OCI-M1 (cell line): ENCODE measurements around the gene ANKRD10.

Experiments used
- DNase-seq: peaks from one replicate; lab custom pipeline; 2025; lab: John Stamatoyannopoulos, UW

Gene ANKRD10

DNA sequence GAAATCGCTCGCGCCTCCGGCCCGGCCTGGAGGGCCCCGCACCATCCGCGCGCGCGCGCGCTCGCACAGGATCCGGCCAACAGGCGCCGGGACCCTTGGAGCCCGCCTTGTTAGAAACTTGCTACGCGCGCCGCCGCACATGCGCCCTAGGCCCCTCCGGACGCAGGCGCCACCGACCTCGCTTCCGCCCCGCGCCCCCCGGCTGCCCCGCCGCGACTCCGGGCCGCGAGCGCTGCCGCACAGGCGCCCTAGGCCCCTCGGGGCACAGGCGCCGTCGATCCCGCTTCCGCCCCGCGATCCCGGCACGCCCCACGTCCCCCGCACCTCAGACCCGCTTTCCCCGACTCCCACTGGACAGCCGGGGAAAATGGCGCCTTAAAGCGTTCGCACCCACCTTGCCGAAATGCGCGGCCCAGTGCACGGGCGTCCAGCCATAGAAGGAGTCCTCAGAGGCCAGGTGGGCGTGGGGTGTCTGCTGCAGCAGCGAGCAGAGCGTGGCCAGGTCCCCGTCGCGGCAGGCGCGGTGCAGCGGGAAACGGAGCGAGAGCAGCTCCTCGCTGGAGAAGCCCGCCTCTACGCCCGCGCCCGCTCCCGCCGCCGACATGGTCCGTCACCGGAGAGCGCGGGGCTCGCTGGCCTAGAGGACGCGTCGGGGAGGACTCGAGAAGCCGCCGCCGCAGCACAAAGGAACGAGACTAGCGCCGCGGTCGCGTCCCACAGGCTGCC lies 375 bp downstream of the ANKRD10 start:
- DNase-seq, result peak; percentile 84

GRCh38 chr13:110914081-110914330 lies 863 bp downstream of the ANKRD10 start:
- DNase-seq, result no peak

DNA sequence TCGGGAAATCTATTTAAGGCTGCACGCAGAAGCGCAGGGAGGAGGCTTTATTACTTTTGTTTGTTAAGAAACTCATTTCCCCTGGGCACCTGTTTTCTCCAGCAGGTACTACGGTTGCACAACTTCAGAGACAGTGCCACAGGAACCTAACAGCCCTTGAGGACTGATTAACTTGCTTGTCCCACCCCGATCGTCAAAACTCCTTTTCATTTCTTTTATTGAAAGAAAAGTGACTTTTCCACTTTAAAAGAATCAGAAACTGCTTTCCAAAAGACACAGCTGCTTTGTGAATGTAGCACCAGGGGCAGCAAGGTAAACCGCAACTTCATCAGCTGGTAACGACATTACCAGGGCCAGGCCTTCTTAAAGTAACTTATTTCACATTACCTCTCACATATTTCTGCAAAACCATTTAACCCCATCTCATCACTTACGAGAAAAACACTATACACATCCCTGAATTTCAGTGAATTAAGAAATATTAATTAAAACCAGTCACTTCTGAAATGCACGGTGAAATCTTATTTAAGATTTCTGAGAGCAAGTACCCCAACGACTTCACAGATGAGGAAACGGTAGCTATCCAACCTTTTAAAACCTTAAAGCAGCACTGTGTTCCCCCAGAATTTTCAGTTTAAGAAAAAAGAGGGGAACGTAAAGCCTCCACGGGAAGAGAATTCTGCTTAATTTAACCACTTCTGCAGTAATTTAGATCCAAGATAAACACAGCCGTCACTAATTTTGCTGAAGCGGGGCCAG lies 1.4 kb downstream of the ANKRD10 start:
- DNase-seq, result peak; percentile 55

DNA sequence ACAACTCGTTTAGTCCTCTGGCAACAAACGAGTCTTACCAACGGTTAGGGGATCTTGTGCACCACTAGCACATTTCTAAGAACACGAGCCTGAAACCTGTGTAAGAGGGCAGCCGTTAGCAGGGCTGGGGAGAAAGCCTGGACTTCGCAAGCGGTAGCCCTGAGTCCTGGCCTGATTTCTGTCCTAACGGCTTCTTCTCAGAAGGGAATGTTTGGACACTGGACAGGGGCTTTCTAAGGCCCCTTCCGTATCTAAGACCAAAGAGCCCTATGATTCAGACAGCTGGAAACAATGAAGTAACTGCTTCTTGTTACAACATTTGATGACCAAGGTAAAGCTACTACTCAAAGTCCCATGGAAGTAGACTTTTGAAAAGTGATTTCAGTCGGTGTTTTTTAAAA lies 2.2 kb downstream of the ANKRD10 start:
- peak; percentile 11 for DNase-seq

DNA sequence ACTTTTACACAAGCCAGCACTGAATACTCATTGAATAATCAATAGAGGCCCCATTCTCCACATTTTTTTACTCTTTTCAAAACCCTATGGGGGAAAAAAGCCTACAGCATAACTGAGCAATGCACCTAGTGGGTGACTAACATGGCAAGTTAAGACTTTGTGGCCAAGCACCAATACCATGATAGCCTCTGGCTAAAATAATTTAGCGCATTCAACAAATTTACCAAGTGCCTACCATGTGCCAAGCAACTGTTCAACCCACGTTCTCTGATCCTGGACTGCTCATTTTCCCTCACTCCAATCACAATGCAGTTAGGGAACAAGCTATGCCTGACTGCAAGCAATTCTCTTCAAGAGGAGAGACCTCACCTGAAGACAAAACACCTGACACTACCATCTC lies 3.0 kb downstream of the ANKRD10 start:
- DNase-seq, result no peak

DNA sequence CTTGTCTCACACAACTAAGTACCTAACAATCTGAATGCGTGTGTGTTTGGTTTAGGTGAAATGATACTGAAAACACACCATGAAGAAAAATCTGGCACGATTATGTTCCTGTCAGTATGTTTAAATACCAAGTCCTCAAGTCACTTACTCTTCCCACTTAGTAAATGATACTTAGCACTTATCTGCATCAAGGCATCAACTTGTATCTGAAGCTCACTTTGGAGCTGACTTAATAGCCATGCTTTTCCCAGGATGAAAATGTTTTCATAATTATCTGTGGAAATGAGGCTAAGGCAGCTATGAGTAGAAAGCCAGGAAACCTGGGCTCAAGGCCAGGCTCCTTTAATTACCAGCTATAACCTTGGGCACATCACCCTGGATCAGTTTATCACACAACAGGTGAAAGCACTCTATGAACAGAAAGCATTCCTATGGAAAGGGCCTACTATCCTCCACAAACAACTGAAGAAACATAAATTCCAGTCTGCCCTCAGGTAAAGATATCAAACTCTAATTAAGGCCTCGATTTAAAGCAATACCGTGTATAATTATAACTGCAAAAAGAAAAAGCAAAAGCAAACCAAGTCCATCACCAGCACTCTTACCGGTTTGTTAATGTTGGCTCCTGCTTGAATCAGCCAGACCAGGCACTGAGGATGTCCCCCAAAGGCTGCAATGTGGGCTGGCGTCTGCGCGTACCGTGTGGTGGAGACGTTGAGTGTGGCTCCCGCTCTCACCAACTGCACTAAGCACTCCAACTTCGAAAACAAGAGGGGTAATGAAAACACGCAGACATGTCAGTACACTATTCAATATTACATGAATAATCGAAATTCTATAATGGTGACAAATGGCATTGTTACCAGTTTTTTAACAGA lies 4.6 kb downstream of the ANKRD10 start:
- no peak for DNase-seq

GRCh38 chr13:110907951-110908898 lies 6.6 kb downstream of the ANKRD10 start:
- no peak for DNase-seq

GRCh38 chr13:110907301-110907700 lies 7.6 kb downstream of the ANKRD10 start:
- no peak for DNase-seq

- no peak for DNase-seq
Measured at GRCh38 chr13:110904748-110905147, 10.1 kb downstream of the ANKRD10 start.

GRCh38 chr13:110902370-110902769 lies 12.5 kb downstream of the ANKRD10 start:
- DNase-seq, result no peak

- no peak for DNase-seq
Measured at GRCh38 chr13:110897521-110897920, 17.3 kb downstream of the ANKRD10 start.

DNA sequence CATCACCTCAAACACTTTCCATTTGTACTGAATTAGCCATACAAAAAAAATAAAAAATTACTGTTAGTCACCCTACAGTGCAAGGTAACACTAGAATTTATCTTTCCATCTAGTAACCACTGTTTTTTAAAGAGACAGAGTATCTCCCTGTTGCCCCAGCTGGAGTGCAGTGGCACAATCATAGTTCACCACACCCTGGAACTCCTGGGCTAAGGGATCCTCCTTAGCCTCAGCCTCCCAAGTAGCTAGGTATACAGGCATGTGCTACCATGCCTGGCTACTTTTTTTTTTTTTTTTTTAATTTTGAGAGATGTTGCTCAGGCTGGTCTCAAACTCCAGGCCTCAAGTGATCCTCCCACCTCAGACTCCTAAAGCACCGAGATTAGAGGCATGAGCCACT lies 17.9 kb downstream of the ANKRD10 start:
- DNase-seq, result no peak

DNA sequence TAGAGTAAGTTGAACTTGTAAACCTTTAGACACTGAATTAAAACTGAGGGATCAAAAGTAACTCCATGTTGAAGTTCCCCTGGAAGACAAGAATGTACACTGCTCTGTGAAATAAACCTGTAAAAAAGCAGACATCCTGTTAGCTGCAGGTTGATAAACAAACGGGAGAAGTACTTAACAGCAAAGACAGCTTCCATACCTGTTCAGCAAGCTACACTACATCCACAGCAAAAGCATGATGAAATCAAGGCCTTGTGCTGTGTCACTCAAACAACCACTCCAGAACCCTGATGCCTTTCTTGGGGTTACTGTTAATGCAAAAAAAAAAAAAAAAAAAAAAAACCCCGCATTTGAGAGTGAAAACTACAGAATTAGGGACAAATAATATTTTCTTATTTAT lies 20.8 kb downstream of the ANKRD10 start:
- DNase-seq, result no peak

- DNase-seq, result no peak
Measured at GRCh38 chr13:110893571-110893970, 21.3 kb downstream of the ANKRD10 start.

DNA sequence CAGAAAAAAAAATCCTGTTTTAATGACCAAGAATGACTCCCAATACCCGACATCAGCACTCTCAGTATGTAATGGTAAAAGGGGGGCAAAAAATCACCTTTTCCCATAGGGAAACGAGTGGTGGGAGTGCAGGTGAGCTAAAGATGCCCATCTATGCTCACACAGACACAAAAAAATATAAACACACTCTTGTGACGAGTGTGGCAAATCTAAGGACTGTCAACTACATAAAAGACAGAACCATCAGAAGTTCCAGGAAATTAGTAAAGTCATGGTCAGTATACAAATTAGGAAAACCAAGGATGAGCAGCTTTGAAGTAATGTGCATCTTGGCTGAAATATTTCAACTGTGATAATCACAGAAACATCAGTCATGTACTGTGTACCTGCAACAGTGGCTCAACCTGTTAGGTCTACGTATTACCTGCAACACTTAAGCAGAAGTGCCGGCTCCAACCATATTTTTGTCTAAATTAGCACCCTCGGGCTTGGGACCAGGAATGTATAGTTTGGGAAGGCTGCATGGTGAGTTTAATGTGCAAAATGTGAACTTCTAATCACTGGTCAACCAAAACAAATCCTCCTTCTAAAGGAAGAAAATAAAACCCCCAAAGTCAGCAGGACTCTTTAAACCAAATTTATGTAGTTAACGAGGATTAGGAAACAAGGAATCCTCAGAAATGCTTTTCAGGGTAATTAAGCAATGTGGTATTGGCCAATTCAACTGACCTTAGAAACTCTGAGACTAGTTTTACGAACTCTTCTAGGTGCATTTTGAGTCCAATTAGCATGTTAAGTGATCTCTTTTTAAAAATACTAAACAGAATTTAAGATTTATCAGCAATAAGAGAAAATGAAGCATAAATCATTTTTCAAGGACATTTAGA lies 24.3 kb downstream of the ANKRD10 start:
- no peak for DNase-seq

GRCh38 chr13:110888390-110888789 lies 26.5 kb downstream of the ANKRD10 start:
- DNase-seq, result no peak

DNA sequence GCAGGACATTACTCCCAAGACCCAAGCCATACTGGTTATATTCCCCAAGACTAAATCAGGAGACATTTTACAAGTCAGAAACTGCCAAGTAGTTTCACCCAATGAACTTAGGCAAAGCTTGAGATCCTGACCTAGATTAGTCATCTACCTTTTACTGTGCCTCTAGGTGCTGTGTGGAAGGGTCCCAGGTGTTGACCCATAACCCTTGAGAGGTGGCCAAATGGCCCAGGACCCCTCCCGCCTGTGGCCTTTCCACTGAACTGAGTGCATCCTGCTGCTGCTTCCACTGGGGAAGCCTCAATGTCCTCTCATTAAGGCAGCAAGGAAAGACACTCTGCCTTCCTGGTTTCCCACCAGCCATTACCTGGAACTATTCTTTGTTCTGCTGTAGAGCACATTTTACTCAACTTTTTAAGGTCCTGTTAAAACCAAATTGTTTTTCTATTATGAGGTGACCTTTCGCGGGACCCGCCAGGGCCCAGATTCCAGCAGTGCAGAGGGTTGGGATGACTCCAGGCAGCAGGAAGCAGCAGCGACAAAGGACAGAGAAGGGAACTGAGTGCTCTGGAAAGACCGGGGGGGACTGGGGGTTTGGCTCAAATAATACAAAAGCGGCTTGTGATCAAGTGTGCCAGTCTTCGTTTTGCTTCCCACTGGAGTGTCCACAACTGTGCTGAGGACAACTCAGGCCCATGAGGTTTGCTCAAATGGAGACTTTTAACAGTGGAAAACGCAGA lies 27.1 kb downstream of the ANKRD10 start:
- DNase-seq, result no peak

- no peak for DNase-seq
Measured at GRCh38 chr13:110886870-110887596, 27.8 kb downstream of the ANKRD10 start.
